ENCODE data around the gene ADIPOR1. TPM values are rescaled to one million over a fixed set of nuclear protein-coding genes. Genes with fewer than 3 reads are reported as not detected.

The ADIPOR1 gene, protein sequence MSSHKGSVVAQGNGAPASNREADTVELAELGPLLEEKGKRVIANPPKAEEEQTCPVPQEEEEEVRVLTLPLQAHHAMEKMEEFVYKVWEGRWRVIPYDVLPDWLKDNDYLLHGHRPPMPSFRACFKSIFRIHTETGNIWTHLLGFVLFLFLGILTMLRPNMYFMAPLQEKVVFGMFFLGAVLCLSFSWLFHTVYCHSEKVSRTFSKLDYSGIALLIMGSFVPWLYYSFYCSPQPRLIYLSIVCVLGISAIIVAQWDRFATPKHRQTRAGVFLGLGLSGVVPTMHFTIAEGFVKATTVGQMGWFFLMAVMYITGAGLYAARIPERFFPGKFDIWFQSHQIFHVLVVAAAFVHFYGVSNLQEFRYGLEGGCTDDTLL
- 53.0 and 73.3 TPM in 2 replicates for total RNA-seq

GRCh38 chr1:202957733-202958543 lies at the start of gene ADIPOR1:
TSS of gene ADIPOR1 (minus strand) at chr1:202958312. CDS start at chr1:202951070, 7,242 bp downstream.

DNA sequence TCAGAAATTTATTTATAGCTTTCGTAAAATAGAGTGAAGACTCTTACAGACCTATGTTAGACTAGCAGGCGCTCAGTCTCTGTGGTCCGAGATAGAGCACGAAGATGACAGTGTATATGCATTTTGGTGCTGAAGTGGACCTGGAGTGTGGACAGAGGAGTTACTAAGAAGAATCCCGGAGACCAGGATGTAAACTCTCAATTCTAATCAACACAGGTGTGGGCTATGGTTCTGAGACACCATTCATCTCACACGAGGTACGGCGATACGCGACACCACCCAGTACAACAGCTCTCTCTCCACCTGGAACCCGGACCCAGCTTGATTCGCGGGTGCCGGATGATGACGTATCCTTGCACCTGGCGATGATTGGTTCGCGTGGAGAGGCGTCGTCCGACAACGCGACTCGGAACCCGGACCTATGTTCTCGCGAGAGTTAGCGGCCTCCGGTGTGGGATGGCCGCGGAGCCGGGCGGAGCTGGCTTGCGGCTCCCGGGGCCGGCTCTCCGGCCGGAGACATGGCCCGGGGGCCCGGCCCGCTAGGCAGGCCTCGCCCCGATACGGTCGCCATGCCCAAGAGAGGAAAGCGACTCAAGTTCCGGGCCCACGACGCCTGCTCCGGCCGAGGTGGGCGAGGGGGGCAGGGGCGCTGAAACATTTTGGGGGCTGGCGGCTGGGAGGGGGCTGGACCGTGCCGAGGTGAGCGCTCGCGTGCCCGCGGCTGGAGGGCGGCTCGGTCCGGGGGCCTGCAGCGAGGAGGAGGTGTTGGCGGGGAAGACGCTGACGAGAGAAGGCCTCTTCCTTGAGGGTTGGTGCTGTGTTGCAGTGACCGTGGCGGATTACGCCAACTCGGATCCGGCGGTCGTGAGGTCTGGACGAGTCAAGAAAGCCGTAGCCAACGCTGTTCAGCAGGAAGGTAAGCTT lies 49.1 kb upstream of the ADIPOR1 start, which contains the start of gene TMEM183A:
TMEM183A (plus strand) TSS at position 427 of the 924 bp plus-strand sequence; CDS start at position 519, 92 bp downstream.

GRCh38 chr1:202926581-202927491 lies 31.3 kb downstream of the ADIPOR1 start, which contains the start of gene KLHL12:
TSS of gene KLHL12 (minus strand) at chr1:202927234. CDS start at chr1:202925162, 2,072 bp downstream.

Other genes starting within 250 kb of the ADIPOR1 start
- gene SYT2, start 247.9 kb downstream of the ADIPOR1 start, total RNA-seq, result under 0.01 TPM in 1 of 2 replicates, not detected in the other
- gene KDM5B, start 149.9 kb downstream of the ADIPOR1 start, total RNA-seq, result 26.7 and 51.0 TPM in 2 replicates
- 3.0 TPM in 1 of 2 replicates, not detected in the other for gene PCAT6, start 147.4 kb downstream of the ADIPOR1 start, total RNA-seq
- gene RABIF, start 69.2 kb downstream of the ADIPOR1 start, total RNA-seq, result 6.7 and 8.1 TPM in 2 replicates
- gene KLHL12, start 31.1 kb downstream of the ADIPOR1 start, total RNA-seq, result 17.3 and 17.4 TPM in 2 replicates
- gene CYB5R1, start 8.9 kb upstream of the ADIPOR1 start, total RNA-seq, result 26.4 and 29.3 TPM in 2 replicates
- 54.4 and 60.8 TPM in 2 replicates for gene TMEM183A, start 49.1 kb upstream of the ADIPOR1 start, total RNA-seq
- gene PPFIA4, start 68.2 kb upstream of the ADIPOR1 start, total RNA-seq, result 0.38 and 0.98 TPM in 2 replicates
- gene MYOG, start 127.7 kb upstream of the ADIPOR1 start, total RNA-seq, result not detected in 2 replicates
- gene ADORA1, start 169.4 kb upstream of the ADIPOR1 start, total RNA-seq, result 22.2 and 30.0 TPM in 2 replicates
- gene MYBPH, start 217.5 kb upstream of the ADIPOR1 start, total RNA-seq, result not detected in 2 replicates
- 0.65 and 14.7 TPM in 2 replicates for gene CHI3L1, start 228.4 kb upstream of the ADIPOR1 start, total RNA-seq

All from mesangial cell (primary cell).